Heart right ventricle (tissue), 16 donors: ENCODE results near the gene PRAMEF5. TPM values are rescaled to one million over a fixed set of nuclear protein-coding genes. Genes with fewer than 3 reads are reported as not detected.
"Not testable (repeated sequence)": the region's sequence is repeated elsewhere in the genome, so short reads cannot be mapped to it uniquely, and the experiment has no call there.

Source experiments
- ATAC-seq, 8 donors: fragments of 200-7000 bp; cut with Tn5 transposase; one replicate each; pipeline ENCODE4 v1.9.1; 2020; ENCODE audit warnings: mild to moderate bottlenecking in 8 of 8, moderate library complexity in 8 of 8, moderate number of reproducible peaks in 1 of 8
- DNase-seq, 2 donors: peaks; one replicate each; pipeline ENCODE4 v3.0.0-alpha.2; 2020
- H3K27ac ChIP-seq, 10 donors: fragments of 200-600 bp; sonication (generic) in 2 of 10; one replicate each; pipeline versions ENCODE4 v1.5.0 to v1.8.0; 2020 to 2022; ENCODE audit warnings: mild to moderate bottlenecking in 3 of 10
- H3K27me3 ChIP-seq, 7 donors: fragments of 200-600 bp; one replicate each; pipeline ENCODE4 v1.8.0; 2021 to 2022; ENCODE audit warnings: mild to moderate bottlenecking in 2 of 7
- H3K36me3 ChIP-seq, 9 donors: fragments of 200-600 bp; sonication (generic) in 1 of 9; one replicate each; pipeline versions ENCODE4 v1.5.0 to v1.8.0; 2020 to 2022; ENCODE audit warnings: mild to moderate bottlenecking in 2 of 9
- H3K4me1 ChIP-seq, 9 donors: fragments of 200-600 bp; sonication (generic) in 1 of 9; one replicate each; pipeline versions ENCODE4 v1.5.0 to v1.8.0; 2020 to 2022; ENCODE audit warnings: mild to moderate bottlenecking in 4 of 9
- H3K4me3 ChIP-seq, 10 donors: fragments of 200-600 bp; sonication (generic) in 2 of 10; one replicate each; pipeline versions ENCODE4 v1.5.0 to v1.8.0; 2020 to 2022; ENCODE audit warnings: mild to moderate bottlenecking in 7 of 10, moderate library complexity in 2 of 10
- H3K9me3 ChIP-seq, 11 donors: fragments of 200-600 bp in 10 of 11; sonication (generic) in 2 of 11; one replicate each; pipeline versions ENCODE4 v1.5.0 to v1.8.0; 2013 to 2022; ENCODE audit warnings: mild to moderate bottlenecking in 2 of 11, control low read depth in 1 of 11, moderate library complexity in 1 of 11
- WGBS, 2 donors: extraction: QIAGEN DNeasy Blood & Tissue Kit; methylation state at CpG; one replicate each; pipeline ENCODE4 v1.1.7; 2013; ENCODE audit warnings: inconsistent platforms in 1 of 2; 5-methylcytosine and 5-hydroxymethylcytosine counted together
- intact Hi-C, 10 donors: fragments of 100-400 bp; cut with DNase I; formaldehyde crosslinking; loops; one replicate each; pipeline versions ENCODE4 v1.11.1 to v1.14.2; 2022
- long read RNA-seq, 3 donors: library from polyadenylated mRNA; unstranded; transcript quantifications; one replicate each; pipeline ENCODE4 v2.0.0, GENCODE V29; 2020 to 2021
- polyA plus RNA-seq, 2 donors: library from polyadenylated mRNA; stranded (reverse); fragments of 200-250 nt; gene quantifications; one replicate each; pipeline ENCODE4 v1.2.3, GENCODE V29; 2013
- total RNA-seq, 10 donors: library from RNA; stranded (reverse); fragmentation: NEBNext Ultra II Directional in 3 of 10; extraction: Animal tissue kit (Norgen Biotek cat#: 25700) in 3 of 10; gene quantifications; one replicate each; pipeline versions ENCODE4 v1.2.1 to v1.2.4, GENCODE V29; 2021 to 2023
- TF ChIP-seq, protein P1 (sequence below), 9 donors: fragments of 200-600 bp; sonication (generic) in 2 of 9; IDR thresholded peaks; one replicate each; pipeline versions ENCODE4 v1.5.0 to v1.8.0; 2021 to 2022; ENCODE audit warnings: antibody characterized with exemption in 9 of 9, mild to moderate bottlenecking in 5 of 9, moderate library complexity in 1 of 9
- donor health status: Arrhythmogenic right ventricular cardiomyopathy.
- donor health status: ischemic (EF 13 %, LVEDD 7.1; RV severe dilation, severe dysfunction).
- donor health status: healthy with polysubstance abuse.
- donor health status: DM: no; HTN: yes; CAD: no.
- donor health status: DM: no; HTN: no; CAD: no.
- donor health status: ischemic (EF 25% LVEDD 6.9; RV normal size, moderate dysfunction).
- donor health status: ischemic (EF 25% LVEDD 5.7; RV mildly dilated, moderate dysfunction).
- donor health status: healthy.
- donor health status: DM: yes; HTN: yes; CAD: no.
- donor health status: Ischemic cardiomyopathy.
- donor health status: ischemic (EF 35%, LVEDD 5.7; RV mildly dilated, moderate dysfunction).
- donor health status: nonischemic (EF 11% LVEDD 7.7; RV severe dilation, severe dysfunction).
- donor health status: DM: yes; HTN: yes; CAD: no.
- donor health status: PGD.
- donor health status: ischemic (EF 29% LVEDD 5.4; RV normal size, mild dysfunction).
- donor health status: nonischemic (EF 23%, LVEDD 6.1; RV moderate dilation, normal function).

The PRAMEF5 gene
- not detected for total RNA-seq
- not detected for polyA plus RNA-seq
- long read RNA-seq, donor 1, result 0 reads
- long read RNA-seq, donor 2, result 0 reads
- long read RNA-seq, donor 3, result 0 reads

GRCh38 chr1:13253898-13254297, at the start of gene PRAMEF5:
PRAMEF5 (plus strand) TSS chr1:13254198; CDS start chr1:13259269, 5,071 bp downstream.
- H3K27me3 ChIP-seq, intact Hi-C loops, ATAC-seq, H3K27ac ChIP-seq, H3K36me3 ChIP-seq, DNase-seq, H3K4me1 ChIP-seq, H3K9me3 ChIP-seq, H3K4me3 ChIP-seq: not testable (repeated sequence)
- WGBS, 2 donors, result 90 to 94% methylated on average over 2 of the region's 5 CpGs

DNA sequence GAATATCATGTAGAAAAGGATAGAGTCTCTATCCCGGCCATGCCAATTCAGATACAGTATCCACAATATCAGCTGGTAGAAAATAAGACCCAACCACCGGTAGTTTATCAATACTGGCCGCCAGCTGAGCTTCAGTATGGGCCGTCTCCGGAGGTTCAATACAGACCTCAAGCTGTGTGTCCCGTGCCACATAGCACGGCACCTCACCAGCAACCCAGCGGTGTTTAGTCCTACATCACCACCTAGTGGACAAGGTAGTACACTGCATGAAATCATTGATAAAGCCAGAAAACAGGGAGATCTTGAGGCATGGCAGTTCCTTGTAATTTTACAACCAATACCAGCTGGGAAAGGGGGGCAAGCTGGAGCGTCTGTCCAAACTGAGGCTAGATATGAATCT, 45.3 kb upstream of the PRAMEF5 start:
- whole genome bisulfite sequencing, 2 donors, result no CpG with 5 or more reads among the region's 9 CpGs
- H3K27ac ChIP-seq, H3K36me3 ChIP-seq, H3K9me3 ChIP-seq, ATAC-seq, intact Hi-C loops, H3K4me3 ChIP-seq, DNase-seq, H3K4me1 ChIP-seq, H3K27me3 ChIP-seq: not testable (repeated sequence)

GRCh38 chr1:13216619-13217018, 37.4 kb upstream of the PRAMEF5 start:
- H3K27me3 ChIP-seq, DNase-seq, H3K36me3 ChIP-seq, H3K4me1 ChIP-seq, H3K4me3 ChIP-seq, H3K27ac ChIP-seq, H3K9me3 ChIP-seq, intact Hi-C loops: not testable (repeated sequence)
- no CpG with 5 or more reads among the region's 7 CpGs for WGBS, 2 donors
- peak in 2 of 8 donors; percentile 39 to 46 for ATAC-seq

DNA sequence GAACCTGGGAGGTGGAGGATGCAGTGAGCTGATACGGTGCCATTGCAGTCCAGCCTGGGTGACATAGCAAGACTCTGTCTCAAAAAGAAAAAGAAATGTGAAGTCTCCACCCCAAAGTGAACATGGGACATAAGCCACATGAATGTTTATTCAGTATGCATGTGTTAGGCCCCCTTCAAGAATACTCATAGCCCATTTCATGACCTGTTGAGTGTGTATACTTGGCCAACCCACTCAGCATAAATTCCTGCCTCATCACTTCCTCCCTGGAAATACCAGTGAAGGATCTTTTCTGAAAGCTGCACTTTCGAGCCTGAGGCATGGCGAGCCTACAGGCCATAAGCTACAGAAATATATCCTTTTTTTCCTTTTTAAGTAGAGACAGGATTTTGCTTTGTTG, 34.8 kb upstream of the PRAMEF5 start:
- H3K4me3 ChIP-seq, H3K9me3 ChIP-seq, ATAC-seq, H3K4me1 ChIP-seq, H3K27me3 ChIP-seq, DNase-seq, H3K36me3 ChIP-seq, H3K27ac ChIP-seq, intact Hi-C loops: not testable (repeated sequence)
- WGBS, 2 donors, result no CpG with 5 or more reads among the region's 3 CpGs

GRCh38 chr1:13222788-13223187, 31.2 kb upstream of the PRAMEF5 start:
- ATAC-seq, intact Hi-C loops, H3K4me1 ChIP-seq, H3K27ac ChIP-seq, DNase-seq, H3K4me3 ChIP-seq, H3K36me3 ChIP-seq, H3K9me3 ChIP-seq: not testable (repeated sequence)
- no CpG with 5 or more reads among the region's 4 CpGs for WGBS, 2 donors
- peaks cover 0 to 13% (median 4%) of the 10 kb centered on the region in 7 donors for H3K27me3 ChIP-seq

GRCh38 chr1:13224480-13225060, 29.4 kb upstream of the PRAMEF5 start:
- ATAC-seq, result peak in 1 of 8 donors; percentile 8
- H3K4me3 ChIP-seq, result no peak overlapping the region
- H3K36me3 ChIP-seq, result no peaks in the 10 kb centered on the region
- H3K27ac ChIP-seq, result no peak overlapping the region
- WGBS, 2 donors, result 73 to 76% methylated on average over 5 of the region's 5 CpGs
- peaks cover 0 to 15% (median 4%) of the 10 kb centered on the region in 7 donors for H3K27me3 ChIP-seq
- DNase-seq, result no peak
- no peaks in the 10 kb centered on the region for H3K4me1 ChIP-seq
- intact Hi-C loops, result no loop called here
- TF ChIP-seq, protein P1, sequence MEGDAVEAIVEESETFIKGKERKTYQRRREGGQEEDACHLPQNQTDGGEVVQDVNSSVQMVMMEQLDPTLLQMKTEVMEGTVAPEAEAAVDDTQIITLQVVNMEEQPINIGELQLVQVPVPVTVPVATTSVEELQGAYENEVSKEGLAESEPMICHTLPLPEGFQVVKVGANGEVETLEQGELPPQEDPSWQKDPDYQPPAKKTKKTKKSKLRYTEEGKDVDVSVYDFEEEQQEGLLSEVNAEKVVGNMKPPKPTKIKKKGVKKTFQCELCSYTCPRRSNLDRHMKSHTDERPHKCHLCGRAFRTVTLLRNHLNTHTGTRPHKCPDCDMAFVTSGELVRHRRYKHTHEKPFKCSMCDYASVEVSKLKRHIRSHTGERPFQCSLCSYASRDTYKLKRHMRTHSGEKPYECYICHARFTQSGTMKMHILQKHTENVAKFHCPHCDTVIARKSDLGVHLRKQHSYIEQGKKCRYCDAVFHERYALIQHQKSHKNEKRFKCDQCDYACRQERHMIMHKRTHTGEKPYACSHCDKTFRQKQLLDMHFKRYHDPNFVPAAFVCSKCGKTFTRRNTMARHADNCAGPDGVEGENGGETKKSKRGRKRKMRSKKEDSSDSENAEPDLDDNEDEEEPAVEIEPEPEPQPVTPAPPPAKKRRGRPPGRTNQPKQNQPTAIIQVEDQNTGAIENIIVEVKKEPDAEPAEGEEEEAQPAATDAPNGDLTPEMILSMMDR (IDR thresholded peaks at IDR 0.05), result no peak
- H3K9me3 ChIP-seq, result no peaks in the 10 kb centered on the region

DNA sequence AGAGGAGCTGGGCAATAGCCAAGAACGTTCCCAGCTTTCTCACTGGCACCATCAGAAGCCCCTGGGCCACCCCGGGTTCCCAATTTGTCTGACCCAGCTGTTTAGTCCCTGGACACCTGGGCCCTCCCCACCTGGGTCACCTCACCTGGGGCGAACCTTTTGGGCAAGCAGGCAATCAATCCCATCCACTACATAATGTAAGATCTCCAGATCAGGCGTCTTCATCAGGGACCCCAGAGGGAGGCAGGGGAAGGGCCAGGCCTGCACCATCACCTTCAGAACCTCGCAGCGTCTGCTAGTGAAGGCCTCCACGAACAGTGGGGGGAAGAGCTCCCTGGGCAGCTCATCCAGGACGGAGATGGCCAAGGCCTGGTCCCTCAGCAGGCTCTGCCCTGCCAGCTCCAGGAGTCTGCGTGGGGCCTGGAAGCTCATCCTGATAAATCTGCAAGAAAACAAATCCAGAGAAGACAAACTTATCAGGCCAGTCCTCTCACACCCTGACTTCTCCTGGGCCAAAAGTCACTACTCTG, 28.3 kb upstream of the PRAMEF5 start, which contains the start of gene PRAMEF18:
Gene PRAMEF18 (minus strand): TSS at position 480 of the 530 bp plus-strand sequence. CDS start 48 bp downstream, at position 432.
- ATAC-seq, result peak in 4 of 8 donors; percentile 10 to 38 (median 18)
- peaks cover 0 to 19% (median 4%) of the 10 kb centered on the region in 7 donors for H3K27me3 ChIP-seq
- H3K27ac ChIP-seq, intact Hi-C loops, DNase-seq, H3K4me1 ChIP-seq, H3K9me3 ChIP-seq, H3K36me3 ChIP-seq, H3K4me3 ChIP-seq: not testable (repeated sequence)
- WGBS, 2 donors, result 65 to 72% methylated on average over 8 to 9 of the region's 9 CpGs

DNA sequence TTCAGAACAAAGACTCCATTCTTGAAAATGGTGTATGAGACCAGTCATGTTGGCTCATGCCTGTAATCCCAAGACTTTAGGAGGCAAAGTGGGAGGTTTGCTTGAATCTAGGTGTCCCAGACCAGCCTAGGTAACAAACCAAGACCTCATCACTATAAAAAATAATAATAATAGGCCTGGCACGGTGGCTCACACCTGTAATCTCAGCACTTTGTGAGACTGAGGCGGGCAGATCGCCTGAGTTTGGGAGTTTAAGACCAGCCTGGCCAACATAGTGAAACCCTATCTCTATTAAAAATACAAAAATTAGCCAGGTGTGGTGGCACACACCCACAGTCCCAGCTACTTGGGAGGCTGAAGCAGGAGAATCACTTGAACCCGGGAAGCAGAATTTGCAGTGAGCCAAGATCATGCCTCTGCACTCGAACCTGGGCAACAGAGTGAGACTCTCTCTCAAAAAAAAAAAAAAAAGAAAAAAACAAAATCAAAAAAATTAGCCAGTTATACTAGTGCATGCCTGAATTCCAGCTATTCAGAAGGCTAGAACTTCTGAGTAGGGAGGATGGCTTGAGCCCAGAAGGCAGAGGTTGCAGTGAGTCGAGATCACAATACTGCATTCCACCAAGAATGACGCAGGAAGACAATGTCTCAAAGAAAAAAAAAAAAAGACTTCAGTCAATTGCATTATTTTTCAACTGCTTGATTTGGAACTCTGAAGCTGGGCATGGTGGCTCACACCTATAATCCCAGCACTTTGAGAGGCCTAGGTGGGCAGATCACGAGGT, 26.5 kb upstream of the PRAMEF5 start:
- 74 to 83% methylated on average over 8 of the region's 8 CpGs for WGBS, 2 donors
- ATAC-seq, H3K27ac ChIP-seq, H3K36me3 ChIP-seq, H3K4me3 ChIP-seq, H3K4me1 ChIP-seq, H3K9me3 ChIP-seq, intact Hi-C loops, DNase-seq: not testable (repeated sequence)
- H3K27me3 ChIP-seq, result peaks cover 0 to 23% (median 8%) of the 10 kb centered on the region in 7 donors
